T-helper 1 cell treated with Interleukin-12 subunit alpha and Interleukin-12 subunit beta and Interleukin-4 antibody, amounts not matched to agents 30 μg/mL and 1 μg/mL, for 36 hours (primary cell): ENCODE measurements around the gene KIF4B.

Experiments used
- H3K27ac Mint-ChIP-seq: one replicate; pipeline ENCODE4 v1.8.0; 2021; ENCODE audit warnings: mild to moderate bottlenecking, mixed read lengths
- H3K27me3 Mint-ChIP-seq: one replicate; pipeline ENCODE4 v1.8.0; 2021; ENCODE audit warnings: low read depth, mixed read lengths
- H3K36me3 Mint-ChIP-seq: one replicate; pipeline ENCODE4 v1.8.0; 2021; ENCODE audit warnings: low read depth, mixed read lengths
- H3K4me1 Mint-ChIP-seq: one replicate; pipeline ENCODE4 v1.8.0; 2021; ENCODE audit warnings: low read depth, mixed read lengths
- H3K4me3 Mint-ChIP-seq: one replicate; pipeline ENCODE4 v1.8.0; 2021; ENCODE audit warnings: mild to moderate bottlenecking, moderate library complexity, mixed read lengths
- H3K9me3 Mint-ChIP-seq: one replicate; pipeline ENCODE4 v1.8.0; 2021; ENCODE audit warnings: mixed read lengths

The KIF4B gene

DNA sequence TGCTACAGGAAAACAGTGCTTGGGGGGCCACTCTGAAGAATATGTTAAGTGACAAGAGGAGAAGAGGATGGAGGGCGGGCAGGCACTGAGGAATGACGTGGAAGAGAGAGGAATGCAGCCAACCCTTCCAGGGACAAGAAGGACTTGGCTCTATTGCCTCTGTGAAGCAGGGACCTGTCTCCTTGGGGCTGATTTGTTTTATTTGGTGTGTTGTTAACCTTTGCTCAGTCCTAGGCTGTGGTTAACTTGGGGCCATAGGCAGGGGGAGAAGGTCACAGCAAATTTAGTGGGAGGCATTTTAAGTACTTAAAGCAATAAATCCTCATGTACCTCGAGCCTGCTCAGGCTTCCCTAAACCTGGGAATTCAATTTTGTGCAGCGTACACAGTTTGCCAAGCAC, 39.9 kb downstream of the KIF4B start:
- H3K27ac Mint-ChIP-seq = no peak overlapping the region
- no peaks in the 10 kb centered on the region for H3K9me3 Mint-ChIP-seq
- H3K36me3 Mint-ChIP-seq = no peaks in the 10 kb centered on the region
- no peak overlapping the region for H3K4me3 Mint-ChIP-seq
- H3K4me1 Mint-ChIP-seq = no peaks in the 10 kb centered on the region
- H3K27me3 Mint-ChIP-seq = peaks cover 3% of the 10 kb centered on the region

DNA sequence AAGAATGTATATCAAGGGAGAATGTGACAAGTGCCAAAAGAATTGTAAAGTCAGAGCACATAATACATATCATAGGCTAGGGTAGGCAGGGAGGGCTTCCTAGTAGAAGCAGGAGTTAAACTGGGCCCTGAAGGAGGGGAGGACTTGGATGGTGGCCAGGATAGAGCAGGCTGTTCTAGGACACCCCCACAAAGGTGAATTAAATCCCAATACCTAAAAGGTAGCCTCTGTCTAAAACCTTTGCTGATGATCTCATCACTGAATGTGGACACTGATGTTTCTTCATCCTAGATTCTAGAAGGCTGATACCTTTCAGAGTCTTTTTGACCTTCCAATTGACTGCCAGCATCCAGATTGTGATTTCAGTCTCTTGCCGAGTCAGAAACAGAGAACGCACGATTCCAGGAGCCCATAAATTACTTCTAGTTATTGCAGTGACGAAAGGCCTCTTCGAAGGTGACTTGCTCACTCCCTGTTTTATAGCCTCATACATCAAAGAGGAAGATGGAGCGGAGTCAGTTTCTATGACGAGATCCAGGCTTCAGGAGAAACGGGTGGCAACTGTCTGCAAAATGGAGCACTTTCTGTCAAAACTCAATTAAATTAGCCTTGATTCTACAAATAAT, 43.2 kb downstream of the KIF4B start:
- no peaks in the 10 kb centered on the region for H3K36me3 Mint-ChIP-seq
- H3K27me3 Mint-ChIP-seq = peaks cover 3% of the 10 kb centered on the region
- H3K4me1 Mint-ChIP-seq = no peaks in the 10 kb centered on the region
- H3K27ac Mint-ChIP-seq = no peak overlapping the region
- H3K4me3 Mint-ChIP-seq = no peak overlapping the region
- H3K9me3 Mint-ChIP-seq = peaks cover 3% of the 10 kb centered on the region

DNA sequence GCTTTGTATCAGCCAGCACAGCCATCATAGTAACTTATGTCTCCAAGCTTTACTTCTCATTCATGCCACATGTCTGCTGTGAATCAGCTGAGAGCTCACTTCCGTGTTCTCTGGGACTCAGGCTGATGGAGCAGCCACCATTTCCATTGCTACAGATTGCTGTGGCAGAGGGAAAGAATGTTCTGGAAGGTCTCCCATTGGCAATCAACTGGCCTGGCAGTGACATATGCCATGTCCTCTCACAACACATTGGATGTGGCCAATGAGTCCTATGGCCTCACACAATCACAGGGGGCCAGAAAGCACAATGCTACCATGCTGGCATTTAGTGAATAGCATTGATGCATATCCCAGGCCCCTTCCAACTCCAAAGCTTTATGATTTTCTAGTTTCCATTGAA, 44.1 kb downstream of the KIF4B start:
- H3K27ac Mint-ChIP-seq = no peak overlapping the region
- H3K4me3 Mint-ChIP-seq = no peak overlapping the region
- H3K27me3 Mint-ChIP-seq = peaks cover 3% of the 10 kb centered on the region
- H3K9me3 Mint-ChIP-seq = peaks cover 3% of the 10 kb centered on the region
- no peaks in the 10 kb centered on the region for H3K4me1 Mint-ChIP-seq
- H3K36me3 Mint-ChIP-seq = no peaks in the 10 kb centered on the region

DNA sequence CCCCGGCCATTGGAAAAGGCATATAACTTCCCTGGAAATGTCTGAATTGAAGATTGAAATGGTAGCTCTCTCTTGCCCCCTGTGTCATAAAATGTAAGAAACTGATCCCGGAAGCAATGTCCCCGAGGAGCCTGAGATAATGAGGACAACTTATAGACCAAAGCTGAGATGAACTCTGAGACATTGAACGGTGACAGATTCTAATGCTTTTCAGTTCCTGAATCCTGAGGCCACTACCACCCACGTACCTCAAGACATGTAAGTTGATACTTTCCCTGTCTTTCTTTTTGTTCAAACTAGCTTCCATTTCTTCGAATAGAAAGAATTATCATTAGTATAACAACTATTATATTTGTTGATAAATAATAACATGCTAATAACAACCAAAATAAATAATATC, 51.0 kb downstream of the KIF4B start:
- Mint-ChIP-seq H3K27me3 (no peaks in the 10 kb centered on the region), H3K4me1 (no peaks in the 10 kb centered on the region), H3K36me3 (no peaks in the 10 kb centered on the region), H3K9me3 (peaks cover 3% of the 10 kb centered on the region), H3K4me3 (no peak overlapping the region), H3K27ac (no peak overlapping the region)

DNA sequence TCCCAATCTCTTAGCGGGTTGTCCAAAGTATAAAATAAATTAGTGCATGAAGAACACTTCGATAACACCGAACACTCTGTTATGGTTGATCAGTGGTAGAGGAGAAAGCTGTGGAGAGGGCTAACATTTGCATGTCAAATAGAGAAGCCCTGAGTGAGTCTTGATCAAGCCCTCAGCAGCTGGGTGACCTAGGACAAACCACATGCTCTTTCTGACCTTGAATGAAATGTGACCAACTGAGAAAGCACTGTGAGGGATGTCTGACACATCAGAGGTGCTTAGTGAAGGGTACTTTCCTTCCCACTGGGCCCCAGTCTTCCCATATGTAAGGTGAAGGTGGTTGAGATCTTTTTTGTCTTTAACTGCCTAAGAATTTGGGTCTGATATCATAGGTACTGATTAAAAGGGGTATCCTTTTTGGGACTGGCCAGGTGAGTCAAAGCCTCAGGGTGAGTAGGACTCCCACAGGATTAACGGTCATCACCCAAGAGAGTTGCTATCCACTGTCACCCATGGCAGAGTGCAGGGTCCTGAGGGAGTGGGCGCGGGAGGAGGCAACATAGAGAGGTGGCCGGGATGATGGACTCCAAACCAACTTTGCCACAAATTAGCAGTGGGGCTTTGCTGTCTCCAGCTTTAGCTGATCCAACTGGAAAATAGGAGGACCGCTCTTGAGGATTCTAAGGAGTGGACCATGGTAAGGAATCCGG, 53.5 kb downstream of the KIF4B start:
- no peak overlapping the region for H3K4me3 Mint-ChIP-seq
- H3K27me3 Mint-ChIP-seq = no peaks in the 10 kb centered on the region
- H3K36me3 Mint-ChIP-seq = no peaks in the 10 kb centered on the region
- no peaks in the 10 kb centered on the region for H3K4me1 Mint-ChIP-seq
- no peaks in the 10 kb centered on the region for H3K9me3 Mint-ChIP-seq
- no peak overlapping the region for H3K27ac Mint-ChIP-seq
